ENCODE data around the gene HIGD1C.

- TF ChIP-seq CTCF (IDR thresholded peaks at IDR 0.05) (no peak), POLR2AphosphoS5 (IDR thresholded peaks at IDR 0.05) (no peak)
These were observed 7.8 kb downstream of the HIGD1C start for GRCh38 chr12:50960130-50960529.

Measured in breast epithelium (tissue), 3 donors.